ENCODE data around the gene CBR1. TPM values are rescaled to one million over a fixed set of nuclear protein-coding genes. Genes with fewer than 3 reads are reported as not detected.

Gene CBR1
- total and polyA plus RNA-seq, 2 of the 8 experiments (the other 6 are each of a cell fraction or from before 2014, with no cell fraction given): 1.8 to 207 TPM

DNA sequence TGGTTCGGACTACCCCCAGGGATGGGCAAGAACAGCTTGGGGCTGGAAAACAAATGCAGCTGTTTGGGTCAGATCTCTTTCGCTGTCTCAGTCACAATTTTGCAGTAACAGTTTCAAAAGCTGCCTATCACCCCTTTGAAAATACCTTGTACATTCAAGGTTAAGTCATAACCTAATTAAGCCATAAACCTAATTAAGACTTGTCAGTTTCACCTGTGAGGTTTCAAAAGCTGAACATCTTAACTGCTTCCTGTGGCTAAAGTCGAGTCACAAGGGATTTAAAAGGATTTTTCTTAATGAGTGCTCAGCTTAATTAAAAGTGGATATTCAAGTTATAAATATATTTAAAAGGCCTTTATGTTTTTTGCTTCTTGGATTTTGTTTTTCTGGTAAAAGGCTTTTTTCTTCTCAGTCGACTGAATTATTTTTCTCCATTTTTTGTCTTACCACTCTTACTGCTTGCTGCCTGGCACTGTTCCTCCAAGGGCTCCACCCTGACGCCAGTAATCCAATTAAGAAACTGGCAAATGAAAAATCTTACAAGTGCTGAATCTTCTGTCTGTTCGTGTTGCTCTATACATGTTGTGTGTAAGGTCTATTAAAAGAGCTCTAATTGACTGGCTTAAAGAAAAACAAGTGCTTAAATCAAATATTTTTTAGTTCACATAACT lies 31.3 kb downstream of the CBR1 start (continued):
- TF ChIP-seq, protein P1, sequence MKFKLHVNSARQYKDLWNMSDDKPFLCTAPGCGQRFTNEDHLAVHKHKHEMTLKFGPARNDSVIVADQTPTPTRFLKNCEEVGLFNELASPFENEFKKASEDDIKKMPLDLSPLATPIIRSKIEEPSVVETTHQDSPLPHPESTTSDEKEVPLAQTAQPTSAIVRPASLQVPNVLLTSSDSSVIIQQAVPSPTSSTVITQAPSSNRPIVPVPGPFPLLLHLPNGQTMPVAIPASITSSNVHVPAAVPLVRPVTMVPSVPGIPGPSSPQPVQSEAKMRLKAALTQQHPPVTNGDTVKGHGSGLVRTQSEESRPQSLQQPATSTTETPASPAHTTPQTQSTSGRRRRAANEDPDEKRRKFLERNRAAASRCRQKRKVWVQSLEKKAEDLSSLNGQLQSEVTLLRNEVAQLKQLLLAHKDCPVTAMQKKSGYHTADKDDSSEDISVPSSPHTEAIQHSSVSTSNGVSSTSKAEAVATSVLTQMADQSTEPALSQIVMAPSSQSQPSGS (IDR thresholded peaks at IDR 0.05; ENCODE audit: low read length): no peak
- TF ChIP-seq POU5F1 (IDR thresholded peaks at IDR 0.05; ENCODE audit: low read depth, low read length): no peak

Data from H1 (cell line).